H54 (cell line): Measurements from ENCODE around the gene SEMA4G.

Experiments used
- DNase-seq: peaks from one replicate; pipeline ENCODE4 v3.0.0; 2011; ENCODE audit warnings: low spot score, mixed read lengths; ENCODE audit not compliant: insufficient read length
- FAIRE-seq: peaks from 3 replicates; lab custom pipeline; 2011; peaks lifted over from hg19 to GRCh38; lab: Jason Lieb, UNC
- POLR2A ChIP-seq: IDR thresholded peaks from 2 replicates; pipeline ENCODE4 v1.6.1; 2011; ENCODE audit warnings: low read depth, mild to moderate bottlenecking, low read length

Gene SEMA4G

DNA sequence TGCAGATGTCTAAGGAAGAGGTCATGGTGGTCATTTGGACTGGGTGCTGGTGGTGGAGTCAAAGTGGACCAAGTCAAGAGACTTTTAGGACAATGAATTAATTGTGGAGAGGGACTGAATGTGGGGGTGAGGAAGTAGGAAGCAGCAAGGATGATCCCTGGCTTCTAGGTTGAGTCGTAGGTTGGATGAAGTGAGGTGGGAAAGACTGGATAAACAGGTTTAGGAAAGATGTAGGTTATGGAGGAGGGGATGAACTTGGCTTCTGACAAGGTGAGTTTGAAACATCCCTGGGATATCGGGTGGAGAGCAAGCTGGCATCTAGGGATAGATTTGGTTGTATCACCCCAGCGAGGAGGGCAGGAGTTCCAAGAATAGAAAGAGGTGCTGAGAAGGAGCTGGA is 7.6 kb downstream of the SEMA4G start:
- FAIRE-seq, result no peak
- TF ChIP-seq POLR2A, result no peak

GRCh38 chr10:100977436-100977835 is 8.1 kb downstream of the SEMA4G start:
- TF ChIP-seq POLR2A, result no peak
- FAIRE-seq (no peak), DNase-seq (no peak)

More for the DNA sequence above, 7.6 kb downstream of the SEMA4G start:
- no peak for DNase-seq

DNA sequence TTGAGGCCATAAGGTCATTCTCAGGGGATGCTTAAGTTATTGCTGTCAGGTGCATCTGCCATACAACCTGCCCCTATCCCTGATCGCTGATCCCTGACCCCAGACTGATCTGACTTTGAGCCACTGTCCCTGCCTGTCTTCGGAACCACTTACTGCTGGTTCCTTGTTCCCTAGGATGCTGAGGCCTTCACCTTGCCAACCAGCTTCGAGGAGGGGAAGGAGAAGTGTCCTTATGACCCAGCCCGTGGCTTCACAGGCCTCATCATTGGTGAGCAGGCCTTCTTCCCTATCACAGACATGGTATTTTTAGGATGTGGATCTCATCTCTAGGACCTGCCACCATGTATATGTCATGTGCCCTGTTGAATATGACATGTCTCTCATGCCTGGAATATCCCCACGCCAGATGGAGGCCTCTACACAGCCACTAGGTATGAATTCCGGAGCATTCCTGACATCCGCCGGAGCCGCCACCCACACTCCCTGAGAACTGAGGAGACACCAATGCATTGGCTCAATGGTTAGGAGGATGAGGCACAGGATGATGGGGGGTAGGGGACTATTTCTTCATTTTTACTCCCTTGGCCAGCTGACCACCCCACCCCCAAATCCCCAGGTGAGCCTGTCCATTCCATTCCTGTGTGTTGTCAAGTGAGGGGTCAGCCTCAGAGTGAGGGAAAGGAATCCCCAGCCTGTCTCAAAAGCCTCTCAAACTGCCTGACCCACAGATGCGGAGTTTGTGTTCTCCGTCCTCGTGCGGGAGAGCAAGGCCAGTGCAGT is 9.0 kb downstream of the SEMA4G start:
- no peak for TF ChIP-seq POLR2A
- DNase-seq (no peak), FAIRE-seq (no peak)

- FAIRE-seq (no peak), DNase-seq (no peak)
- TF ChIP-seq POLR2A, result no peak
Observed at GRCh38 chr10:100978901-100979195, 9.5 kb downstream of the SEMA4G start.

GRCh38 chr10:100979791-100980272 is 10.5 kb downstream of the SEMA4G start:
- no peak for DNase-seq
- no peak for TF ChIP-seq POLR2A
- FAIRE-seq, result no peak

DNA sequence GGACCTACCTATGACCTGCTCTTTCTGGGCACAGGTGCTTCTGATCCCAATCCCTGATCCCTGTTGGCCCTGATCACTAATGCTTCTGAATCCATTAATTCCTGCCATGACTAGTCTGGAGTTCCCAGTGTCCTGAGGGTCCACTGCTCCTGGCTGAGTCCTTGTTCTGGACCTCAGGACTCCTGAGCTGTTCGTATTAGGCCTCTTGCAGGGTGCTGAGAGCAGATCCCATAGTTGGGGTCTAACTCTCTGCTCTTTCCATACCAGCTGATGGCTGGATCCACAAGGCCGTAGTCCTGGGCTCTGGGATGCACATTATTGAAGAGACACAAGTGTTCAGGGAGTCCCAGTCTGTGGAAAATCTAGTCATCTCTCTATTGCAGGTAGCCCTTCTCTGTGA is 11.0 kb downstream of the SEMA4G start:
- no peak for TF ChIP-seq POLR2A
- FAIRE-seq (no peak), DNase-seq (no peak)

DNA sequence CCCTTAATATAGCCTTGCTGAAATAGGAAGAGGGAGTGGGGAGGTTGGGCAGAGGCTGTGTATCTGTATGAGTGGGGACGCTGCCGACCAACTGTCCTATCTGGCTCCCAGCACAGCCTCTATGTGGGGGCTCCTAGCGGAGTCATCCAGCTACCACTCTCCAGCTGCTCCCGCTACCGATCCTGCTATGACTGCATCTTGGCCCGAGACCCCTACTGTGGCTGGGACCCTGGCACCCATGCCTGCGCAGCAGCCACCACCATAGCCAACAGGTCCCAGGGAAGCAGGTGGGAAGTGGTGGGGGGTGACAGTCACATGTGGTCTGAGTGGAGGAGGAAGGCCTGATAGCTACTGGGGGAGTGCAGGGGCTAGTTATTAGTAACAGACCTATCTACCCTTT is 11.4 kb downstream of the SEMA4G start:
- no peak for TF ChIP-seq POLR2A
- no peak for DNase-seq
- FAIRE-seq, result no peak

- FAIRE-seq (no peak), DNase-seq (no peak)
- no peak for TF ChIP-seq POLR2A
Observed at GRCh38 chr10:100981178-100981772, 12.0 kb downstream of the SEMA4G start.

GRCh38 chr10:100982916-100983830 is 13.9 kb downstream of the SEMA4G start:
- no peak for TF ChIP-seq POLR2A
- FAIRE-seq, result no peak
- DNase-seq, result no peak

- FAIRE-seq (no peak), DNase-seq (no peak)
- no peak for TF ChIP-seq POLR2A
Observed at GRCh38 chr10:100983868-100984671, 14.8 kb downstream of the SEMA4G start.

- FAIRE-seq (no peak), DNase-seq (no peak)
- TF ChIP-seq POLR2A, result no peak
Observed at GRCh38 chr10:100984672-100985177, 15.4 kb downstream of the SEMA4G start.

GRCh38 chr10:100985336-100985735 is 16.0 kb downstream of the SEMA4G start:
- DNase-seq, result no peak
- no peak for TF ChIP-seq POLR2A
- FAIRE-seq, result no peak

DNA sequence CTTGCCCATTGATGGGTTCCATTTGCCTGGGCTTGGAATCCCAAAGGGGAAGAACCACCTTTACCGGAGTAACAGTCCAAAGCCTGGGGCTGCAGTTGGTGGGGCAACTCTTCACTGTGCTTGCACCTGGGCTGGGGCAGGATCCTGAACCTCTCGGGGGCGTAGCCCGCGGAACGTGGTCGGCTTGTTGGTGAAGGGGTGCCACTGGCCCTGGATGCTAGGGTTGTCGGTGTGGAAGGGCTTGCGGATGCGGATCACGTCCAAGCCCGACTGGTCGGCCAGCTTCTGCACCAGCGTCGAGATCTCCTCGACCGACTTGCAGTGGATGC is 17.3 kb downstream of the SEMA4G start:
- no peak for FAIRE-seq
- DNase-seq, result no peak
- TF ChIP-seq POLR2A, result no peak
